CD4-positive, CD25-positive, alpha-beta regulatory T cell (primary cell): ENCODE results near the gene KRTAP5-3. TPM values are rescaled to one million over a fixed set of nuclear protein-coding genes. Genes with fewer than 3 reads are reported as not detected.
"Not testable (repeated sequence)": the region's sequence is repeated elsewhere in the genome, so short reads cannot be mapped to it uniquely, and the experiment has no call there.

ENCODE experiments used
- ATAC-seq, 2 donors: fragments of 150-1000 bp; cut with Tn5 transposase; one replicate each; pipeline ENCODE4 v1.10.0; 2021; ENCODE audit warnings: low read depth in 2 of 2, moderate number of reproducible peaks in 2 of 2, moderate library complexity in 1 of 2
- DNase-seq, 3 donors: peaks; one replicate each; pipeline versions ENCODE4 v3.0.0 to v3.0.0-alpha.2; 2012 to 2022; ENCODE audit warnings: mixed read lengths in 1 of 3
- H3K27ac ChIP-seq: one replicate; pipeline ENCODE4 v1.7.0; 2013; ENCODE audit warnings: mild to moderate bottlenecking, low read length; ENCODE audit not compliant: insufficient read depth, poor library complexity, severe bottlenecking
- H3K27me3 ChIP-seq: one replicate; pipeline ENCODE4 v1.7.0; 2013; ENCODE audit warnings: low read length; ENCODE audit not compliant: control insufficient read depth, insufficient read depth
- H3K36me3 ChIP-seq: one replicate; pipeline ENCODE4 v1.7.0; 2013; ENCODE audit warnings: mild to moderate bottlenecking, low read length, moderate library complexity; ENCODE audit not compliant: control insufficient read depth, insufficient read depth
- H3K4me1 ChIP-seq: 2 replicates; pipeline ENCODE4 v1.7.0; 2013; ENCODE audit warnings: mild to moderate bottlenecking, low read length; ENCODE audit not compliant: insufficient read depth, control insufficient read depth, poor library complexity, severe bottlenecking
- H3K4me3 ChIP-seq: one replicate; pipeline ENCODE4 v1.7.0; 2013; ENCODE audit warnings: low read depth, mild to moderate bottlenecking, low read length, moderate library complexity
- H3K9me3 ChIP-seq, 2 experiments: 1 replicate in 1 of 2; 2 replicates in 1 of 2; pipeline ENCODE4 v1.7.0; 2013; ENCODE audit warnings: low read length in 2 of 2, mild to moderate bottlenecking in 1 of 2, moderate library complexity in 1 of 2; ENCODE audit not compliant: control insufficient read depth in 2 of 2
- H3K27ac Mint-ChIP-seq, 3 donors: one replicate each; pipeline ENCODE4 v1.8.0; 2020 to 2022; ENCODE audit warnings: mild to moderate bottlenecking in 3 of 3, mixed read lengths in 3 of 3, moderate library complexity in 2 of 3
- H3K27me3 Mint-ChIP-seq: one replicate; pipeline ENCODE4 v1.8.0; 2022; ENCODE audit warnings: mild to moderate bottlenecking, mixed read lengths
- H3K36me3 Mint-ChIP-seq: one replicate; pipeline ENCODE4 v1.8.0; 2020; ENCODE audit warnings: mixed read lengths
- H3K4me1 Mint-ChIP-seq, 4 donors: one replicate each; pipeline ENCODE4 v1.8.0; 2020 to 2022; ENCODE audit warnings: mixed read lengths in 4 of 4, mild to moderate bottlenecking in 1 of 4
- H3K4me3 Mint-ChIP-seq, 4 donors: one replicate each; pipeline ENCODE4 v1.8.0; 2020 to 2022; ENCODE audit warnings: mild to moderate bottlenecking in 4 of 4, mixed read lengths in 4 of 4, moderate library complexity in 3 of 4
- H3K9me3 Mint-ChIP-seq, 7 donors: one replicate each; pipeline ENCODE4 v1.8.0; 2020 to 2022; ENCODE audit warnings: mixed read lengths in 7 of 7, mild to moderate bottlenecking in 3 of 7, moderate library complexity in 2 of 7
- polyA plus RNA-seq, 4 donors: library from polyadenylated mRNA; unstranded; fragments of 300-500 nt; fragmentation: Illumina TruSeq; gene quantifications; one replicate each; pipeline ENCODE4 v1.2.3, GENCODE V29; 2021
- total RNA-seq: library from RNA; stranded (reverse); gene quantifications from one replicate; pipeline ENCODE4 v1.2.3, GENCODE V29; 2022

KRTAP5-3 gene
- total and polyA plus RNA-seq, 5 donors from 2014 or later = not detected

- no peak overlapping the region for H3K27ac Mint-ChIP-seq
- H3K4me3 ChIP-seq = no peak overlapping the region
- no peaks in the 10 kb centered on the region for H3K36me3 Mint-ChIP-seq
- no peaks in the 10 kb centered on the region for H3K36me3 ChIP-seq
- H3K4me1 ChIP-seq = peaks cover 5% of the 10 kb centered on the region
- no peaks in the 10 kb centered on the region for H3K27me3 ChIP-seq
- H3K27ac ChIP-seq = no peak overlapping the region
- H3K27me3 Mint-ChIP-seq = peaks cover 25% of the 10 kb centered on the region
- peaks cover 5 to 8% (median 5%) of the 10 kb centered on the region in 4 donors for H3K4me1 Mint-ChIP-seq
- no peak for ATAC-seq
- no peak overlapping the region for H3K4me3 Mint-ChIP-seq
- DNase-seq = no peak
- H3K9me3 ChIP-seq = no peaks in the 10 kb centered on the region
- no peaks in the 10 kb centered on the region for H3K9me3 Mint-ChIP-seq
Observed at GRCh38 chr11:1623716-1624115, 15.5 kb upstream of the KRTAP5-3 start.

- H3K4me1 ChIP-seq = peaks cover 2% of the 10 kb centered on the region
- no peak within 1 kb of the TSS for H3K27ac Mint-ChIP-seq
- ATAC-seq (no peak), DNase-seq (no peak)
- peaks cover 5 to 7% (median 5%) of the 10 kb centered on the region in 4 donors for H3K4me1 Mint-ChIP-seq
- H3K4me3 Mint-ChIP-seq = no peak within 1 kb of the TSS
- no peaks in the 10 kb centered on the region for H3K9me3 Mint-ChIP-seq
- no peak within 1 kb of the TSS for H3K27ac ChIP-seq
- H3K27me3 ChIP-seq = no peaks in the 10 kb centered on the region
- no peaks in the 10 kb centered on the region for H3K36me3 Mint-ChIP-seq
- peaks cover 17% of the 10 kb centered on the region for H3K27me3 Mint-ChIP-seq
- no peak within 1 kb of the TSS for H3K4me3 ChIP-seq
- H3K36me3 ChIP-seq = no peaks in the 10 kb centered on the region
- no peaks in the 10 kb centered on the region for H3K9me3 ChIP-seq
Observed at GRCh38 chr11:1622086-1622485, 13.8 kb upstream of the KRTAP5-3 start, which contains the start of gene KRTAP5-4. Gene KRTAP5-4 (minus strand): TSS chr11:1622138. CDS start chr11:1622093, 45 bp downstream.

- H3K27me3 Mint-ChIP-seq = peaks cover 8% of the 10 kb centered on the region
- ATAC-seq (peak; percentile 40 to 78), DNase-seq (peak in 1 of 3 donors; percentile 9)
- no peak overlapping the region for H3K4me3 ChIP-seq
- no peaks in the 10 kb centered on the region for H3K27me3 ChIP-seq
- H3K9me3 ChIP-seq = no peaks in the 10 kb centered on the region
- peak overlapping the region in 1 of 4 donors; percentile 53 for H3K4me3 Mint-ChIP-seq
- no peak overlapping the region for H3K27ac ChIP-seq
- H3K9me3 Mint-ChIP-seq = no peaks in the 10 kb centered on the region
- H3K36me3 Mint-ChIP-seq = no peaks in the 10 kb centered on the region
- H3K4me1 ChIP-seq = peaks cover 2% of the 10 kb centered on the region
- no peaks in the 10 kb centered on the region for H3K36me3 ChIP-seq
- peaks cover 5 to 7% (median 5%) of the 10 kb centered on the region in 4 donors for H3K4me1 Mint-ChIP-seq
- peak overlapping the region in 2 of 3 donors; percentile 22 to 49 for H3K27ac Mint-ChIP-seq
Observed at GRCh38 chr11:1619449-1619848, 11.2 kb upstream of the KRTAP5-3 start.

- peaks cover 5 to 7% (median 5%) of the 10 kb centered on the region in 4 donors for H3K4me1 Mint-ChIP-seq
- H3K4me3 Mint-ChIP-seq = no peak overlapping the region
- peaks cover 15% of the 10 kb centered on the region for H3K27me3 Mint-ChIP-seq
Observed at GRCh38 chr11:1618231-1618630, 10.0 kb upstream of the KRTAP5-3 start.

GRCh38 chr11:1607901-1608300 lies 362 bp downstream of the KRTAP5-3 start:
- not testable (repeated sequence) for H3K36me3 Mint-ChIP-seq, DNase-seq, H3K9me3 ChIP-seq, H3K27ac ChIP-seq, H3K27ac Mint-ChIP-seq, H3K9me3 Mint-ChIP-seq, H3K36me3 ChIP-seq, ATAC-seq, H3K4me1 Mint-ChIP-seq, H3K27me3 ChIP-seq, H3K4me1 ChIP-seq, H3K4me3 Mint-ChIP-seq, H3K4me3 ChIP-seq
- H3K27me3 Mint-ChIP-seq = peaks cover 23% of the 10 kb centered on the region

More at GRCh38 chr11:1618231-1618630, 10.0 kb upstream of the KRTAP5-3 start:
- Mint-ChIP-seq H3K36me3 (no peaks in the 10 kb centered on the region), H3K27ac (no peak overlapping the region), H3K9me3 (no peaks in the 10 kb centered on the region)
- no peak for DNase-seq
- Histone ChIP-seq H3K4me3 (no peak overlapping the region), H3K4me1 (peaks cover 2% of the 10 kb centered on the region), H3K27ac (no peak overlapping the region), H3K9me3 (no peaks in the 10 kb centered on the region), H3K36me3 (no peaks in the 10 kb centered on the region), H3K27me3 (no peaks in the 10 kb centered on the region)
- ATAC-seq = no peak

GRCh38 chr11:1607156-1607845 lies 962 bp downstream of the KRTAP5-3 start:
- H3K9me3 ChIP-seq, DNase-seq, H3K9me3 Mint-ChIP-seq, H3K36me3 ChIP-seq, H3K4me3 ChIP-seq, H3K4me1 Mint-ChIP-seq, H3K4me1 ChIP-seq, H3K27me3 ChIP-seq, H3K27ac ChIP-seq, H3K27ac Mint-ChIP-seq, H3K4me3 Mint-ChIP-seq, ATAC-seq, H3K36me3 Mint-ChIP-seq: not testable (repeated sequence)
- H3K27me3 Mint-ChIP-seq = peaks cover 23% of the 10 kb centered on the region

GRCh38 chr11:1605923-1606322 lies 2.3 kb downstream of the KRTAP5-3 start:
- H3K4me1 ChIP-seq, H3K4me1 Mint-ChIP-seq, H3K27me3 ChIP-seq, H3K36me3 ChIP-seq, H3K9me3 Mint-ChIP-seq, H3K9me3 ChIP-seq, H3K36me3 Mint-ChIP-seq: not testable (repeated sequence)
- DNase-seq = peak in 2 of 3 donors; percentile 7 to 38
- Mint-ChIP-seq H3K27ac (peak overlapping the region; percentile 63 to 91 (median 75)), H3K27me3 (peaks cover 24% of the 10 kb centered on the region), H3K4me3 (peak overlapping the region in 2 of 4 donors; percentile 29 to 74)
- Histone ChIP-seq H3K27ac (peak overlapping the region; percentile 5), H3K4me3 (peak overlapping the region; percentile 37)
- peak in 1 of 2 donors; percentile 69 for ATAC-seq

GRCh38 chr11:1604711-1605110 lies 3.6 kb downstream of the KRTAP5-3 start:
- no peak for ATAC-seq
- Mint-ChIP-seq H3K4me3 (no peak overlapping the region), H3K36me3 (no peaks in the 10 kb centered on the region), H3K9me3 (peaks cover 0 to 3% (median 0%) of the 10 kb centered on the region in 7 donors), H3K27ac (no peak overlapping the region), H3K27me3 (peaks cover 16% of the 10 kb centered on the region), H3K4me1 (peaks cover 0 to 8% (median 0%) of the 10 kb centered on the region in 4 donors)
- peaks cover 6% of the 10 kb centered on the region for H3K27me3 ChIP-seq
- no peak overlapping the region for H3K4me3 ChIP-seq
- no peak for DNase-seq
- no peaks in the 10 kb centered on the region for H3K4me1 ChIP-seq
- no peak overlapping the region for H3K27ac ChIP-seq
- H3K36me3 ChIP-seq = no peaks in the 10 kb centered on the region
- no peaks in the 10 kb centered on the region for H3K9me3 ChIP-seq
